GM12872 (cell line): ENCODE results near the gene NPAS3.

Source experiments
- TF ChIP-seq, protein P1 (sequence below): IDR thresholded peaks from 3 replicates; pipeline ENCODE4 v1.5.1; 2011; ENCODE audit warnings: low read depth, mild to moderate bottlenecking, low read length, moderate library complexity; ENCODE audit not compliant: insufficient read depth

NPAS3 gene

DNA sequence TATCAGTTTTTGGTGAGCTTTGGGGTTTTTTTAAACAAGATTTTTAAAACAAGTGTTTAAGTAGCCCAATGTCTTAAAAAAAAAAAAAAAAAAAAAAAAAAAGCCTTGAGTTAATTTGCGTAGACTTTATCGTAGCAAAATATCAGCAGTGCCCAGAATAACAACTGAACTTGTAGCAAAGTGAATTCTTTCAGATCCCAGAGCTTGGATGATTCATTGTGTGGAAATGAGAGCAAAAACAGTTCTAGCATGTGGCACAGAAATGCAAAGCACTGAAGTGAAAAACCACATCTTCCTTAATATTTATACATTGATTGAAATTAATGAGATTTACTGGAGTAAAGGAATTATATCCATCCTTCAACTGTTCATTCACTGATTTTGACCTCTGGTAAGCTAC lies 754.1 kb downstream of the NPAS3 start:
- TF ChIP-seq, protein P1, sequence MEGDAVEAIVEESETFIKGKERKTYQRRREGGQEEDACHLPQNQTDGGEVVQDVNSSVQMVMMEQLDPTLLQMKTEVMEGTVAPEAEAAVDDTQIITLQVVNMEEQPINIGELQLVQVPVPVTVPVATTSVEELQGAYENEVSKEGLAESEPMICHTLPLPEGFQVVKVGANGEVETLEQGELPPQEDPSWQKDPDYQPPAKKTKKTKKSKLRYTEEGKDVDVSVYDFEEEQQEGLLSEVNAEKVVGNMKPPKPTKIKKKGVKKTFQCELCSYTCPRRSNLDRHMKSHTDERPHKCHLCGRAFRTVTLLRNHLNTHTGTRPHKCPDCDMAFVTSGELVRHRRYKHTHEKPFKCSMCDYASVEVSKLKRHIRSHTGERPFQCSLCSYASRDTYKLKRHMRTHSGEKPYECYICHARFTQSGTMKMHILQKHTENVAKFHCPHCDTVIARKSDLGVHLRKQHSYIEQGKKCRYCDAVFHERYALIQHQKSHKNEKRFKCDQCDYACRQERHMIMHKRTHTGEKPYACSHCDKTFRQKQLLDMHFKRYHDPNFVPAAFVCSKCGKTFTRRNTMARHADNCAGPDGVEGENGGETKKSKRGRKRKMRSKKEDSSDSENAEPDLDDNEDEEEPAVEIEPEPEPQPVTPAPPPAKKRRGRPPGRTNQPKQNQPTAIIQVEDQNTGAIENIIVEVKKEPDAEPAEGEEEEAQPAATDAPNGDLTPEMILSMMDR = no peak

DNA sequence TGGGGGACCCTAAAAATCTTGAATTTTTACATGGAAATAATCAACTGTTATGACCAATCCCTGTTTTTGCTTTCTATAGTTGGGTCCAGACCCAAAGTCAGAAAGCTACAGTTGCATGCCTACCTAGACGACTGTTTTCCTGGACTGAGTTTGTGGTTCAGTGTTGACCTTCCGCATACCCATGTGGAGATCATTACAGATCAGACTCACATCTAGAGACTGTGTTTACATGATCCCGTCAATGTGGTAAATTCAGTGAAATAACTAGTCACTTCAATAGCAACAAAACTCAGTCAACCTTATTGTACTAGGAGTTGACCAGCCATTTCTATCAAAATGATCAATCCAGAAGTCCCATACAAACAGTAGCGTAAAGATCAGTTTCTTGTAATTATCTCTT lies 754.6 kb downstream of the NPAS3 start:
- TF ChIP-seq, protein P1 = no peak

- TF ChIP-seq, protein P1 = no peak
Observed at GRCh38 chr14:33696165-33696564, 757.5 kb downstream of the NPAS3 start.

DNA sequence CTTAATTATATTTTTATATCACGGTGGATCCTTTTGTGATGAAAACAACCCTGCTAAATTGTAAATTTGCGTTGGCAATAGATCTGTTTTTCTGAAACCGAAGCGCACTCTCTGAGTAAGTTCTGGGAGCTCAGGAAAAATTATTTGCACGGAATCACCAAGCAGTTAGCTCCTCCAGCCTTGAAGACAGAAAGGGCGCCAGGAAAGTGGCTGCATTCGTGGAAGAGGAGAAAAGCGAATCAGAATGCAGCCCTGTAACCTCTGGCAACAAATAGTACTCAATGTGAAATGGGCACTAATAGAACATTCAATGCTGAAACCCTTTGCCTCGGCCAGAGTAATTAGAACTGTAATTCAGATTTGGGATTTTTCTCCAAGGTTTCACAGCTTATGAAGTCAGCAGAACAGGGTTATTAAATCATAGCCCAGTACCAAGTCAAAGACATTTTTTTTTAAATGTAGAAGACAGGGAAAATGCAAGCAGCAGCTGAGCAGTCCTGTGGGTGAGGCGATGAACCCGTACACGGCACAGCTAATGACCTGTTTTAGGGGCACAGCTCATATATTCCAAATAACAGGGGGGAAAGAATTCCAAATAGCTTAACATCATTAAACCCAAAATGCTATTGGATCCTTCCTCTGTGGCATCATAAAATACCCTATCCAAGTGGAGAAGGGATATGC lies 760.8 kb downstream of the NPAS3 start:
- TF ChIP-seq, protein P1 = no peak

DNA sequence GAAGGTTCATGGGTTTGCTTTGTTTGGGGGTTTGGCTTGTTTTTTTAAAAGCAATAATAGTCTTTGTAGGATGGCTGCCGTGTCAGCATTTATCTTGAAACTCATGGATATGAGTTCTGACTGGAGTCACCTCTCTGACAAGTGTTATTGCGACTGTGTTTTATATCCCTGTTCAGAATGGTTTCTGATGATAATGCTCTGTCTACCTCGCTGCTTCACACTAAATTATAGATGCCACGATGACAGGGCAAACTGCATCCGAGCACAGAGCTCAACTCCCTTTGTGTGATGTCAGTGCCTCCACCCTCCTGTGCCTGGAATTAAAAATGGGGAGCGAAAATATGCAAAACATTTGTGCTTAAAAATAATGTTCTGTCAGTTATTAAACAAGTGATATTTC lies 761.4 kb downstream of the NPAS3 start:
- TF ChIP-seq, protein P1 = no peak

GRCh38 chr14:33702293-33702692 lies 763.6 kb downstream of the NPAS3 start:
- TF ChIP-seq, protein P1 = no peak

GRCh38 chr14:33704481-33704880 lies 765.8 kb downstream of the NPAS3 start:
- TF ChIP-seq, protein P1 = no peak
